ENCODE data around the gene NECAB2.

NECAB2 gene

GRCh38 chr16:84029297-84030047 is 61.4 kb downstream of the NECAB2 start:
- no peaks in the 10 kb centered on the region for H3K27me3 ChIP-seq (ENCODE audit: control insufficient read depth, insufficient read depth, low read length)
- H3K9me3 ChIP-seq (ENCODE audit: control insufficient read depth, low read length): no peaks in the 10 kb centered on the region
- H2AFZ ChIP-seq: no peak overlapping the region
- no peak overlapping the region for H3K4me3 ChIP-seq (ENCODE audit: low read depth, low read length)
- no peak overlapping the region for H3K4me2 ChIP-seq (ENCODE audit: low read length)
- no peaks in the 10 kb centered on the region for H3K36me3 ChIP-seq (ENCODE audit: control insufficient read depth, insufficient read depth, low read length)
- H3K27ac ChIP-seq: no peak overlapping the region
- H3K79me2 ChIP-seq: no peaks in the 10 kb centered on the region
- no peaks in the 10 kb centered on the region for H3K4me1 ChIP-seq
- no peak overlapping the region for H3K9ac ChIP-seq
- no peak for TF ChIP-seq CTCF (IDR thresholded peaks at IDR 0.05)

- Histone ChIP-seq H3K36me3 (ENCODE audit: control insufficient read depth, insufficient read depth, low read length) (no peaks in the 10 kb centered on the region), H3K4me2 (ENCODE audit: low read length) (no peak overlapping the region)
Measured at GRCh38 chr16:84031556-84031955, 63.5 kb downstream of the NECAB2 start.

DNA sequence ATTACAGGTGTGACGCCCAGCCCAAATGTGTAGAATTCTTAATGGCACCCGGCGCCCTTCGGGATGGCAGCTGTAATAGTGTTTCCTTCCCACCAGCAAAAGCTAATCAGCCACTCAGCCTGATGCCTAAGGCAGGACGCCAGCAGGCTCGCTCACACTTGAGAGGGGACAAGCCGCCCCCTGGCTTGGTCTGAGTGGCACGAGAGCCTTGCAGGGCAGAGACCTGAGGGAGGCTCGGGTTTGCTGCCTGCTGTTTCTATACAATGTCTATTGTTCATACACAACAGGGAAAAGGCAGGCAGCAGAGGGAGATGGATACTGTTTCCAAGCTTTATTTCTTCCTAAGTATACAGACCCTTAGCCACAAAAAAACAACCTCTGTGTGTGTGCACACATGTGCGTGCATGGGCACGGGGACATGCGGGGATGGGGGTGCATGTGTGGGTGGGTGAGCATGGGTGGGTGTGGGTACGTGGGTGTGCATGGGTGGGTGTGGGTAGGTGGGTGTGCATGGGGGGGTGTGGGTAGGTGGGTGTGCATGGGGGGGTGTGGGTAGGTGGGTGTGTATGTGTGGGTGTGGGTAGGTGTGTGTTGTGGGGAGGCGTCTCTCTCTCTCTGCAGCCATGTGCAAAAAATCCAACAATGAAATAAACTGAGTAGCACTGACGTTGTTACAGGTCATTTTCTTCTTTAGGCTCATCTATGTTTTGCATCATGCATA is 64.6 kb downstream of the NECAB2 start:
- Histone ChIP-seq H3K27me3 (ENCODE audit: control insufficient read depth, insufficient read depth, low read length) (no peaks in the 10 kb centered on the region), H3K4me2 (ENCODE audit: low read length) (no peak overlapping the region), H3K4me1 (peaks cover 5% of the 10 kb centered on the region), H3K4me3 (ENCODE audit: low read depth, low read length) (no peak overlapping the region), H3K9me3 (ENCODE audit: control insufficient read depth, low read length) (no peaks in the 10 kb centered on the region), H3K9ac (no peak overlapping the region), H3K36me3 (ENCODE audit: control insufficient read depth, insufficient read depth, low read length) (no peaks in the 10 kb centered on the region), H2AFZ (no peak overlapping the region), H3K79me2 (no peaks in the 10 kb centered on the region), H3K27ac (no peak overlapping the region)
- no peak for TF ChIP-seq CTCF (IDR thresholded peaks at IDR 0.05)

More at GRCh38 chr16:84031556-84031955, 63.5 kb downstream of the NECAB2 start:
- H3K9ac ChIP-seq: no peak overlapping the region
- H3K4me1 ChIP-seq: no peaks in the 10 kb centered on the region
- no peak for TF ChIP-seq CTCF (IDR thresholded peaks at IDR 0.05)
- no peaks in the 10 kb centered on the region for H3K79me2 ChIP-seq
- no peak overlapping the region for H2AFZ ChIP-seq
- H3K9me3 ChIP-seq (ENCODE audit: control insufficient read depth, low read length): no peaks in the 10 kb centered on the region
- H3K27ac ChIP-seq: no peak overlapping the region
- H3K27me3 ChIP-seq (ENCODE audit: control insufficient read depth, insufficient read depth, low read length): no peaks in the 10 kb centered on the region
- no peak overlapping the region for H3K4me3 ChIP-seq (ENCODE audit: low read depth, low read length)

DNA sequence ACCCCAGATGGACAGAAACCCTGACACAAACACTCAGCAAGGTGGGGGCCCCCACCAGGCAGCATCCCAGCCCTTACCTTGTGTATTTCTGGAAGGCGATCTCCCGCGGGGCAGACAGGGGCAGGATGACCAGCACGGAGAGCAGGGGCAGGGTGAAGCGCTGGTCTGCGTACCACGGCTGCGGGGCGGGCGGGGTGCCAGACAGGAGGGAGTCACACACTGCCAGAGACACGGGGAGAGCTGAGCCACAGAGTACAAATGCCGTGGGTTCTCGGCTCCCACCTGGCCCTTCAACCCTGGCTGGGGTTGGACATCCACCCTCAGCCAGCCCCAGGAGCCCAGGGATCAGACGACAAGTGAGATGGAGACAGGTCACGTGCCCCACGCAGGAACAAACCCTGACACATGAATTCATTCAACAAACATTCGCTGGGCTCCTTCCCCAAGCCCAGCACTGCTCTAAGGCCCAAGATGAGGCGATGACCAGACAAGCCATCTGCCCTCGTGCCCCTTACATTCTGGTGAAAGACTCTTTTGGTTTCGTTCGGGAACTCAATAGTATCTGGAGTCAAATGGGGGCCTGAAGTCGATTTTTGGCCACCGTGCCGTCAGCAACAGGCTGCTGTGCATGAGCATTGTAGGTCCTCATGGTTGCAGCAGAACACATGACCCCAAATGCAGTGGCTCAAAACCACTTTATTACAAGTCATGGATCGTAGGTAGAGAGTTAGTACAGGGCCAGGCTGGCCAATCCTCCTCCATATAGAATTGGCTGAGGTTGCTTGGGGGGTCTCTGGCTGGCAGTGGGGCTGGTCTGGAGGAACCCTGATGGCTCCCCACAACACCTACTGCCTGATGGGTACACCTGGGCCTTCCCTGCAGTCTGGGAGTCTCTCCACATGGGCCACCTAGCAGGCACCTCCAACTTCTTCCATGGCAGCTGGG is 65.5 kb downstream of the NECAB2 start:
- TF ChIP-seq CTCF (IDR thresholded peaks at IDR 0.05): no peak
- Histone ChIP-seq H2AFZ (no peak overlapping the region), H3K4me3 (ENCODE audit: low read depth, low read length) (no peak overlapping the region), H3K4me2 (ENCODE audit: low read length) (no peak overlapping the region), H3K27ac (no peak overlapping the region), H3K9me3 (ENCODE audit: control insufficient read depth, low read length) (no peaks in the 10 kb centered on the region), H3K36me3 (ENCODE audit: control insufficient read depth, insufficient read depth, low read length) (no peaks in the 10 kb centered on the region), H3K9ac (no peak overlapping the region), H3K79me2 (no peaks in the 10 kb centered on the region), H3K27me3 (ENCODE audit: control insufficient read depth, insufficient read depth, low read length) (no peaks in the 10 kb centered on the region), H3K4me1 (peaks cover 5% of the 10 kb centered on the region)

All from parathyroid adenoma (tissue), 2 donors.